ENCODE measurements around the gene ITGB1BP1.

DNA sequence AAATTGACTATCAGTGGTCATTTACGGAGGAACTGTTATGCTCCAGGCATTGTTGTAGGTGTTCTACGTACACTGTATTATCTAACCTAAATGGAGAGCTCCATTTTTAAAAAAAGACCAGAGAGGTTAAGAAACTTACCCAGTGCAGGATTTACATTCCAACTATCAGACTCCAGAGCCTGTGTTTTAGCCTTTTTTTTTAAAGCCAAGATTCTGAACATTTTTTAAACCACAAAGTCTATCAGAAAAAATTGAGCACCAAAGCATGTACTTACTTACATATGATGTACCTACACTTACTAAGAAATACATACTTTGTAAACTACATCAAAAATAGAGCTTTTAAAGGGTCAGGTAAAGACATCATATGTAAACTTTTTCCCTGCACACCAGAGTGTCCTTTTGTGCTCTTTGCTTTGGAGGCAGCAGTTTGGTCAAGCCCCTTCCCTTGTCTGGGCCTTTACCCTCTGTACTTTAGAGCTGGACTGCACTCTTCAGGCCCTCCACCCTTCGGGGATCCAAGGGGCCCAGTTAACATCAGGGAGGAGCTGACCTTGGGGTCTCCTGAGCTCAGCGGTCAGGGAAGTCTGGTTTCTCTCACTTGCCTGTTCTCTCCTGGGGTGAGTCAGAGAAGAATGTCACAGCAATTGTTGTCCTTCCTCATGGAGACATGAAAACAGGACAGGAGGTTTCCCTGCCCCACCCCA is 58.4 kb downstream of the ITGB1BP1 start:
- TF ChIP-seq POLR2AphosphoS5 (IDR thresholded peaks at IDR 0.05) (no peak), EP300 (IDR thresholded peaks at IDR 0.05; ENCODE audit: low read depth) (no peak)
